K562 (cell line): ENCODE results near the gene SPRTN. TPM values are rescaled to one million over a fixed set of nuclear protein-coding genes. Genes with fewer than 3 reads are reported as not detected.

Experiments used
- BCOR ChIP-seq: fragments of 450-650 bp; IDR thresholded peaks from 2 replicates; pipeline ENCODE4 v1.6.1; 2016
- CBX2 ChIP-seq: fragments of 200-600 bp; sonication (generic); IDR thresholded peaks from one replicate; pipeline ENCODE4 v1.6.1; 2012; ENCODE audit warnings: mild to moderate bottlenecking, low read length, inconsistent platforms; ENCODE audit not compliant: insufficient read depth, poor library complexity, severe bottlenecking
- CGGBP1 ChIP-seq: fragments of 250-450 bp; sonication (Bioruptor Pico); IDR thresholded peaks from 2 replicates; pipeline ENCODE4 v1.9.0; 2021; ENCODE audit warnings: mild to moderate bottlenecking
- CREM ChIP-seq: IDR thresholded peaks from 2 replicates; pipeline ENCODE4 v1.6.1; 2014; ENCODE audit warnings: antibody characterized with exemption, low read depth
- EP400 ChIP-seq: fragments of 450-650 bp; IDR thresholded peaks from 2 replicates; pipeline ENCODE4 v1.6.1; 2017; ENCODE audit warnings: antibody characterized with exemption, mild to moderate bottlenecking, moderate library complexity
- IRF1 ChIP-seq: sonication (generic); formaldehyde crosslinking; IDR thresholded peaks from 2 replicates; pipeline ENCODE4 v1.8.0; 2022; ENCODE audit warnings: missing genetic modification reagents, mild to moderate bottlenecking, borderline replicate concordance
- PHF20 ChIP-seq: fragments of 450-650 bp; IDR thresholded peaks from 2 replicates; pipeline ENCODE4 v1.6.1; 2018; ENCODE audit not compliant: partially characterized antibody
- PRMT5 ChIP-seq: sonication (generic); formaldehyde crosslinking; IDR thresholded peaks from 2 replicates; pipeline ENCODE4 v1.5.0; 2020; ENCODE audit warnings: missing genetic modification reagents
- PTBP1 ChIP-seq: fragments of 200-400 bp; formaldehyde crosslinking; IDR thresholded peaks from 2 replicates; pipeline ENCODE4 v1.6.1; 2017; ENCODE audit warnings: low read depth, low read length
- PTTG1 ChIP-seq: fragments of 450-650 bp; IDR thresholded peaks from 2 replicates; pipeline ENCODE4 v1.6.1; 2016; ENCODE audit warnings: low read depth, mild to moderate bottlenecking, missing genetic modification characterization, missing compliant biosample characterization
- SNAPC5 ChIP-seq: fragments of 250-450 bp; sonication (Bioruptor Pico); IDR thresholded peaks from 2 replicates; pipeline ENCODE4 v1.8.0; 2021; ENCODE audit warnings: moderate library complexity, mild to moderate bottlenecking, inconsistent platforms
- ZNF12 ChIP-seq: sonication (generic); formaldehyde crosslinking; IDR thresholded peaks from 2 replicates; pipeline ENCODE4 v1.4.0; 2020; ENCODE audit warnings: mild to moderate bottlenecking, missing genetic modification reagents
- ZNF436 ChIP-seq: fragments of 250-450, 450-650 bp; sonication (Bioruptor Pico); formaldehyde crosslinking; IDR thresholded peaks from 2 replicates; pipeline ENCODE4 v1.7.0; 2020; ENCODE audit warnings: mild to moderate bottlenecking
- ZNF644 ChIP-seq: fragments of 200-800 bp; sonication (Bioruptor generic); IDR thresholded peaks from 2 replicates; pipeline ENCODE4 v1.6.1; 2016; ENCODE audit warnings: low read depth, missing genetic modification characterization, missing compliant biosample characterization
- ZSCAN32 ChIP-seq: fragments of 450-650 bp; formaldehyde crosslinking; IDR thresholded peaks from 2 replicates; pipeline ENCODE4 v1.4.0; 2020; ENCODE audit warnings: mild to moderate bottlenecking, moderate library complexity
- polyA plus RNA-seq, 8 experiments: library from polyadenylated mRNA; depleted of rRNA in 4 of 8; stranded (reverse) in 5 of 8; unstranded in 3 of 8; fragments of >200 nt; fragmentation: Nextera tagmentation in 2 of 8; fragmentation: Illumina TruSeq in 1 of 8; extraction: Ambion mirVana in 2 of 8; extraction: Trizol in 1 of 8; gene quantifications; 2 replicates each; pipeline versions ENCODE4 v1.2.1 to v1.2.3, GENCODE V29; 2011 to 2014; ENCODE audit warnings: inconsistent platforms in 1 of 8, missing spikeins in 1 of 8
- total RNA-seq, 7 experiments: library from RNA; depleted of rRNA in 6 of 7; stranded (reverse); fragments of >200 nt in 6 of 7; fragmentation: Illumina TruSeq in 2 of 7; extraction: Trizol in 2 of 7; gene quantifications; 2 replicates each; pipeline versions ENCODE4 v1.2.1 to v1.2.3, GENCODE V29; 2011 to 2021; ENCODE audit warnings: low replicate concordance in 1 of 7
- TF ChIP-seq, protein P1 (sequence below): fragments of 250-450 bp; sonication (Bioruptor Pico); IDR thresholded peaks from 2 replicates; pipeline ENCODE4 v1.5.0; 2022; ENCODE audit warnings: mild to moderate bottlenecking

SPRTN gene
- total and polyA plus RNA-seq, 9 of the 15 experiments (the other 6 are each of a cell fraction or from before 2014, with no cell fraction given): 8.1 to 32.5 (median 21.2) TPM

DNA sequence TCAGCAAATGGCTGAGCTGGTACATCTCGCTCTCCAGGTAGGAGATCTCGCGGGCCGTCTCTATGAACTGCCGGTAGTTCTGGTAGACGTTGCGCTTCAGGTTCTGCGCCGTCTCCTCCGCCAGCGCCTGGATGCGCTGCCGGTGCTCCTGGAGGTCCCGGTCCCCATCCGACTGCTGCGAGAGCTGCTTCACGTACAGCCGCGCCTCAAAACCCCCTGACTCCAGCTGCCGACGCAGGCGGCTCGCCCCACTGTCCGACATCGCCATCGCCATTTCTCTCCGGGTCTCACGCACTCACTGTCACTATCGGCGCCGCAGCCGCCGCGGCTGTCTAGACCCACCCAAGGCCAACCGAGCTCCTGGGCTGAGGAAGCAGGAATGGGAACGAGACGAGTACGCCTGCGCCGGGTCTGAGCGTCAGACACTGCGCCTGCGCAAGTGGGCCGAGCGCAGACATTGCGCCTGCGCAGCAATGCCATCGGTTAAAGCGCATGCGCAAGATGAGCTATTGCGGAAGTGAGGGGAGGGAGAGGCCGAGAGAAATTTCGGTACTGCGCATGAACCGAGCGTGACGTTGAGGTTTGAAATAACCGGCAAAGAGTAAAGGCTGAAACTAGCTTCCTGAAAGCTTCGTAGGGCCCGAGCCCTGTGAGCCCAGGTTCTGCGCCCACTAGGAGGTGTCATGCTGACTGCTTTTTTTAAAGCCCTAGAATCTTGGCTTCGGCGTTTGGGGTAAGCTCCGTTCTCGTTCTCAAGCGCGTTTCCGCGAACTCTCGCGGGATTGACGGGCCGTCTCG is 422 bp upstream of the SPRTN start, which contains the start of gene EXOC8 (continued):
- TF ChIP-seq IRF1 (CRISPR knock-in tag) (no peak), BCOR (peak; percentile 61; the same call in 1 of the 2 replicates), CGGBP1 (CRISPR knock-in tag) (peak; percentile 83; the same call in 1 of the 2 replicates), ZNF644 (tag) (no peak), PTTG1 (tag) (no peak), ZNF12 (CRISPR knock-in tag) (no peak), EP400 (peak; percentile 87), SNAPC5 (no peak), ZNF436 (CRISPR knock-in tag) (0 out of 2 replicates have a peak, but pooled peaks have one; percentile 58), PRMT5 (CRISPR knock-in tag) (no peak), ZSCAN32 (CRISPR knock-in tag) (peak; percentile 37; the same call in 1 of the 2 replicates), PHF20 (peak; percentile 54), PTBP1 (no peak), CREM (peak; percentile 75; the same call in 1 of the 2 replicates), CBX2 (no peak)
- TF ChIP-seq, protein P1, sequence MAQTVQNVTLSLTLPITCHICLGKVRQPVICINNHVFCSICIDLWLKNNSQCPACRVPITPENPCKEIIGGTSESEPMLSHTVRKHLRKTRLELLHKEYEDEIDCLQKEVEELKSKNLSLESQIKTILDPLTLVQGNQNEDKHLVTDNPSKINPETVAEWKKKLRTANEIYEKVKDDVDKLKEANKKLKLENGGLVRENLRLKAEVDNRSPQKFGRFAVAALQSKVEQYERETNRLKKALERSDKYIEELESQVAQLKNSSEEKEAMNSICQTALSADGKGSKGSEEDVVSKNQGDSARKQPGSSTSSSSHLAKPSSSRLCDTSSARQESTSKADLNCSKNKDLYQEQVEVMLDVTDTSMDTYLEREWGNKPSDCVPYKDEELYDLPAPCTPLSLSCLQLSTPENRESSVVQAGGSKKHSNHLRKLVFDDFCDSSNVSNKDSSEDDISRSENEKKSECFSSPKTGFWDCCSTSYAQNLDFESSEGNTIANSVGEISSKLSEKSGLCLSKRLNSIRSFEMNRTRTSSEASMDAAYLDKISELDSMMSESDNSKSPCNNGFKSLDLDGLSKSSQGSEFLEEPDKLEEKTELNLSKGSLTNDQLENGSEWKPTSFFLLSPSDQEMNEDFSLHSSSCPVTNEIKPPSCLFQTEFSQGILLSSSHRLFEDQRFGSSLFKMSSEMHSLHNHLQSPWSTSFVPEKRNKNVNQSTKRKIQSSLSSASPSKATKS (CRISPR knock-in tag): no peak
